Measurements from ENCODE around the gene PARS2. TPM values are rescaled to one million over a fixed set of nuclear protein-coding genes. Genes with fewer than 3 reads are reported as not detected.

PARS2 gene
- polyA plus RNA-seq, 1 donor from 2014 or later = 1.9 TPM

GRCh38 chr1:54758678-54759348 lies 5.5 kb downstream of the PARS2 start:
- TF ChIP-seq RAD21 (conservative IDR thresholded peaks at IDR 0.05) (no peak), POLR2AphosphoS5 (IDR thresholded peaks at IDR 0.05) (no peak), CTCF (IDR thresholded peaks at IDR 0.05; ENCODE audit: poor library complexity, severe bottlenecking) (no peak), SMC3 (conservative IDR thresholded peaks at IDR 0.05; ENCODE audit: poor library complexity) (no peak), EZH2 (IDR thresholded peaks at IDR 0.05; ENCODE audit: borderline replicate concordance, insufficient read depth, low read length, poor library complexity, severe bottlenecking) (no peak), REST (IDR thresholded peaks at IDR 0.05; ENCODE audit: borderline replicate concordance) (no peak), TAF1 (IDR thresholded peaks at IDR 0.05; ENCODE audit: low read depth) (no peak), EP300 (conservative IDR thresholded peaks at IDR 0.05; ENCODE audit: poor library complexity, severe bottlenecking) (no peak), MXI1 (conservative IDR thresholded peaks at IDR 0.05; ENCODE audit: poor library complexity, severe bottlenecking) (no peak)
- H4K20me1 ChIP-seq (ENCODE audit: insufficient read depth) = no peaks in the 10 kb centered on the region
- no peak overlapping the region for H3K27ac ChIP-seq (ENCODE audit: low read length)
- H3K27me3 ChIP-seq (ENCODE audit: insufficient read depth, low read depth, low read length) = no peaks in the 10 kb centered on the region
- peaks cover 9% of the 10 kb centered on the region for H3K79me2 ChIP-seq (replicated peaks; ENCODE audit: insufficient read depth, low read length)
- H3K36me3 ChIP-seq (ENCODE audit: insufficient read depth, low read length) = no peaks in the 10 kb centered on the region
- H3K4me3 ChIP-seq (ENCODE audit: low read length) = no peak overlapping the region
- no peak overlapping the region for H3K9ac ChIP-seq (ENCODE audit: low read length)
- no peak overlapping the region for H2AFZ ChIP-seq (ENCODE audit: low read depth, low read length)
- H3K9me2 ChIP-seq (ENCODE audit: insufficient read depth, low read length) = no peaks in the 10 kb centered on the region
- no peaks in the 10 kb centered on the region for H3K9me3 ChIP-seq (ENCODE audit: low read length)
- no peak overlapping the region for H3K4me2 ChIP-seq (ENCODE audit: low read length)
- no peaks in the 10 kb centered on the region for H3F3A ChIP-seq (ENCODE audit: insufficient read depth, low read length, poor library complexity, severe bottlenecking)

GRCh38 chr1:54757833-54758232 lies 6.5 kb downstream of the PARS2 start:
- no peaks in the 10 kb centered on the region for H3K36me3 ChIP-seq (ENCODE audit: insufficient read depth, low read length)
- no peaks in the 10 kb centered on the region for H3K9me3 ChIP-seq (ENCODE audit: low read length)
- H3K4me2 ChIP-seq (ENCODE audit: low read length) = no peak overlapping the region
- no peaks in the 10 kb centered on the region for H3K27me3 ChIP-seq (ENCODE audit: insufficient read depth, low read depth, low read length)
- H3K9ac ChIP-seq (ENCODE audit: low read length) = no peak overlapping the region
- H4K20me1 ChIP-seq (ENCODE audit: insufficient read depth) = no peaks in the 10 kb centered on the region
- H2AFZ ChIP-seq (ENCODE audit: low read depth, low read length) = no peak overlapping the region
- no peak overlapping the region for H3K27ac ChIP-seq (ENCODE audit: low read length)
- no peaks in the 10 kb centered on the region for H3F3A ChIP-seq (ENCODE audit: insufficient read depth, low read length, poor library complexity, severe bottlenecking)
- no peak overlapping the region for H3K4me3 ChIP-seq (ENCODE audit: low read length)
- TF ChIP-seq EZH2 (IDR thresholded peaks at IDR 0.05; ENCODE audit: borderline replicate concordance, insufficient read depth, low read length, poor library complexity, severe bottlenecking) (no peak), EP300 (conservative IDR thresholded peaks at IDR 0.05; ENCODE audit: poor library complexity, severe bottlenecking) (no peak)
- H3K79me2 ChIP-seq (replicated peaks; ENCODE audit: insufficient read depth, low read length) = no peaks in the 10 kb centered on the region
- no peaks in the 10 kb centered on the region for H3K9me2 ChIP-seq (ENCODE audit: insufficient read depth, low read length)
